ENCODE measurements around the gene ERC1.

The ERC1 gene

GRCh38 chr12:1344245-1344644 lies 353.2 kb downstream of the ERC1 start:
- POLR2A ChIA-PET = interaction anchor here (0.6 kb wide), 1 partner anchor 447 kb away, joined by 3 read pairs; no protein-coding TSS in a partner anchor
- TF ChIP-seq CTCF (IDR thresholded peaks at IDR 0.05; ENCODE audit: insufficient read depth, low read length, missing control alignments) = no peak
- DNase-seq (ENCODE audit: low read depth, low spot score) = no peak
- no peak overlapping the region for H3K4me3 ChIP-seq (ENCODE audit: low read depth, low read length)
- CTCF ChIA-PET = no interaction called here

- POLR2A ChIA-PET = no interaction called here
- no peak overlapping the region for H3K4me3 ChIP-seq (ENCODE audit: low read depth, low read length)
- DNase-seq (ENCODE audit: low read depth, low spot score) = no peak
- TF ChIP-seq CTCF (IDR thresholded peaks at IDR 0.05; ENCODE audit: insufficient read depth, low read length, missing control alignments) = no peak
- CTCF ChIA-PET = no interaction called here
Observed at GRCh38 chr12:1346126-1346525, 355.1 kb downstream of the ERC1 start.

GRCh38 chr12:1347294-1347693 lies 356.3 kb downstream of the ERC1 start:
- ChIA-PET CTCF (no interaction called here), POLR2A (no interaction called here)
- no peak for TF ChIP-seq CTCF (IDR thresholded peaks at IDR 0.05; ENCODE audit: insufficient read depth, low read length, missing control alignments)
- no peak for DNase-seq (ENCODE audit: low read depth, low spot score)
- H3K4me3 ChIP-seq (ENCODE audit: low read depth, low read length) = no peak overlapping the region

- ChIA-PET CTCF (interaction anchor here (0.9 to 1.7 kb wide), 3 partner anchors 10 to 26 kb away, joined by 3 to 5 read pairs (median 3); no protein-coding TSS in a partner anchor), POLR2A (interaction anchor here (0.7 kb wide), 1 partner anchor 24 kb away, joined by 3 read pairs; no protein-coding TSS in a partner anchor)
- DNase-seq (ENCODE audit: low read depth, low spot score) = no peak
- TF ChIP-seq CTCF (IDR thresholded peaks at IDR 0.05; ENCODE audit: insufficient read depth, low read length, missing control alignments) = no peak
- H3K4me3 ChIP-seq (ENCODE audit: low read depth, low read length) = no peak overlapping the region
Observed at GRCh38 chr12:1348606-1349005, 357.6 kb downstream of the ERC1 start.

- TF ChIP-seq CTCF (IDR thresholded peaks at IDR 0.05; ENCODE audit: insufficient read depth, low read length, missing control alignments) = no peak
- ChIA-PET POLR2A (interaction anchor here (0.5 kb wide), 1 partner anchor 177 kb away, joined by 3 read pairs; no protein-coding TSS in a partner anchor), CTCF (interaction anchor here (3.1 kb wide), 1 partner anchor 22 kb away, joined by 7 read pairs; no protein-coding TSS in a partner anchor)
- DNase-seq (ENCODE audit: low read depth, low spot score) = peak; percentile 61
- no peak overlapping the region for H3K4me3 ChIP-seq (ENCODE audit: low read depth, low read length)
Observed at GRCh38 chr12:1350055-1350933, 359.3 kb downstream of the ERC1 start.

- CTCF ChIA-PET = interaction anchor here (3.1 kb wide), 1 partner anchor 22 kb away, joined by 7 read pairs; no protein-coding TSS in a partner anchor
- no peak overlapping the region for H3K4me3 ChIP-seq (ENCODE audit: low read depth, low read length)
- POLR2A ChIA-PET = no interaction called here
- no peak for TF ChIP-seq CTCF (IDR thresholded peaks at IDR 0.05; ENCODE audit: insufficient read depth, low read length, missing control alignments)
- no peak for DNase-seq (ENCODE audit: low read depth, low spot score)
Observed at GRCh38 chr12:1350934-1351240, 359.9 kb downstream of the ERC1 start.
